ENCODE measurements around the gene RABEPK.

DNA sequence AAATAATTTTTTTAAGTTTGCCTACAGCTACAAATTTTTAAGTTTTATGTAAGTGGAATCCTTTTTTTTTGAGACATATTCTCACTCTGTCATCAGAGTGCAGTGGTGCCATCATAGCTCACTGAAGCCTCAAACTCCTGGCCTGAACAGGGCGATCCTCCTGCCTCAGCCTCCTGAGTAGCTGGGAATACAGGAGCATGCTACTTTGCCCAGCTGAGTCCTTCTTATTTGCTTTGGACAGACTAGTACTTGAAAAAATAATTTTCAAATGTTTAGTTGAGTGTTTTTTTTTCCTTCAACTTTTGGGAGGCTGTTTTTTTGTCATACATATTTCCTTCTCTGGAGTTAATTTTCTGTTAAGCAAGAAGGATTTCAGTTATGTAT is 68.7 kb downstream of the RABEPK start:
- no peak for TF ChIP-seq POLR2A (IDR thresholded peaks at IDR 0.05)
- TF ChIP-seq, protein P1, sequence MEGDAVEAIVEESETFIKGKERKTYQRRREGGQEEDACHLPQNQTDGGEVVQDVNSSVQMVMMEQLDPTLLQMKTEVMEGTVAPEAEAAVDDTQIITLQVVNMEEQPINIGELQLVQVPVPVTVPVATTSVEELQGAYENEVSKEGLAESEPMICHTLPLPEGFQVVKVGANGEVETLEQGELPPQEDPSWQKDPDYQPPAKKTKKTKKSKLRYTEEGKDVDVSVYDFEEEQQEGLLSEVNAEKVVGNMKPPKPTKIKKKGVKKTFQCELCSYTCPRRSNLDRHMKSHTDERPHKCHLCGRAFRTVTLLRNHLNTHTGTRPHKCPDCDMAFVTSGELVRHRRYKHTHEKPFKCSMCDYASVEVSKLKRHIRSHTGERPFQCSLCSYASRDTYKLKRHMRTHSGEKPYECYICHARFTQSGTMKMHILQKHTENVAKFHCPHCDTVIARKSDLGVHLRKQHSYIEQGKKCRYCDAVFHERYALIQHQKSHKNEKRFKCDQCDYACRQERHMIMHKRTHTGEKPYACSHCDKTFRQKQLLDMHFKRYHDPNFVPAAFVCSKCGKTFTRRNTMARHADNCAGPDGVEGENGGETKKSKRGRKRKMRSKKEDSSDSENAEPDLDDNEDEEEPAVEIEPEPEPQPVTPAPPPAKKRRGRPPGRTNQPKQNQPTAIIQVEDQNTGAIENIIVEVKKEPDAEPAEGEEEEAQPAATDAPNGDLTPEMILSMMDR (IDR thresholded peaks at IDR 0.05) = no peak

Data from adrenal gland (tissue), 5 donors.